ENCODE measurements around the gene SBK1.
"Not testable (repeated sequence)": the region's sequence is repeated elsewhere in the genome, so short reads cannot be mapped to it uniquely, and the experiment has no call there.

Gene SBK1

DNA sequence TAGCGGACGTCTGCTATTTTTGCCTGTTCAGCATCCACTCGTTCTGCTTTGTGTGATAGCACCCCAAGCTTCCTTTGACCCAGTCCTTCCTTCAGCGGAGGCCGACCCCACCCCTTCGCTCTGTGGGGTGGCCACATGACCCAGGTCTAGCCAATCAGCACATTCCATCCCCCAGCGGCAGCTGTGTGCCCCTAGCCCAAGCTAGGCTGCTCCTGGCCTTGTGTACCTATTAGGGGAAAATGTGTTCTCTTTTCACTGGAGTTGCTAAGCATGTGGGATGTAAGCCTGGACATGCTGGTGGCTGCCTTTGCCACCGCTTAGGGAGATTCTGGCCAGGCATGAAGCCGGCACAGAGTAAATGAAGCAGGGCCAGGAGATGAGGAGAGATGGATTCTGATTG lies 37.9 kb downstream of the SBK1 start:
- not testable (repeated sequence) for DNase-seq (ENCODE audit: extremely low read depth in 1 of 2, low read depth in 1 of 2)

DNA sequence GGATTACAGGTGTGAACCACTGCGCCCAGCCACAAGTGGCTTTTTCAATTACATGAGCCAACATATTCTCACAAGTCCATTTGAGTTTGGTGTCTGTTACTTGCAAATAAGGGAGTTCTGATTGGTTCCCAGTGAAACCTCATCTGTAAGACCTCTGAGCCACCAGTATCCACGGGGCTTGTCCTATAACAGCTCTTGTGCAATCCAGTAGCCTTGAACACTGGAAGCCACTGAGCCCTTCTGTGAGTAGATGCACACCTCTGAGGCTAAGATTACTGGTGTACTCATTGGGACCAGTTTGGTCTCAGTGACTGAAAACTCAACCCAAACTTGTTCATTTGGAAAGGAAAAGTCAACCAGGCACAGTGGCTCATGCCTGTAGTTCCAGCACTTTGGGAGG lies 38.7 kb downstream of the SBK1 start:
- DNase-seq (ENCODE audit: extremely low read depth in 1 of 2, low read depth in 1 of 2) = not testable (repeated sequence)

DNA sequence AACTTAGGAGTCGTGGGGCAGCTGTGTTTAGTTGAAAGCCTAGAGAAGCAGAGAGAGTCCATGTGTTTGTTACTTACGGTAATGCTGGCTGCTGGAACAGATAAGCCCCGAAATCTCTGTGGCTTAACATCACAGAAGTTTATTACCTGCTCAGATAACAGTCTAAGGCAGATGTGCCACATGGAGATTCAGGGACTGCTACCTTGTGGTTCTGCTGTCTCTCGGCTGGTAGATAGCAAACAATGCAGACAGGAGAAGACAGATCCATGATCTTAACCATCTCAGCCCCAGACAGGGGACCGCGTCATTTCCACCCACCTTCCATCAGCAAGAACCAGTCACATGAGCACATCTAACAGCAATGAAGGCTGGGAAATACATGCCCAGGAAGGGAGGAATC lies 40.3 kb downstream of the SBK1 start:
- DNase-seq (ENCODE audit: extremely low read depth in 1 of 2, low read depth in 1 of 2) = not testable (repeated sequence)

DNA sequence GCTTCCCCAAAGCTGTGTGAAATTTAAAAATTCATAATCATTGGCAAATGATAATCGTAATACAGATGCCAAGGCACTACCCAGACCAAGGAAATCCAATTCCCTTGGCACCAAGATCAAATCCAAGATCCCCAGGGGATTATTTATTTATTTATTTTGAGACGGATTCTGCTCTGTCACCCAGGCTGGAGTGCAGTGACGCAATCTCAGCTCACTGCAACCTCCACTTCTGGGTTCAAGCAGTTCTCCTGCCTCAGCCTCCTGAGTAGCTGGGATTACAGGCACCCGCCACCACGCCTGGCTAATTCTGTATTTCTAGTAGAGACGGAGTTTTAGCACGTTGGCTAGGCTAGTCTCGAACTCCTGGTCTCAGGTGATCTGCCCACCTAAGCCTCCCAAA lies 43.4 kb downstream of the SBK1 start:
- not testable (repeated sequence) for DNase-seq (ENCODE audit: extremely low read depth in 1 of 2, low read depth in 1 of 2)

DNA sequence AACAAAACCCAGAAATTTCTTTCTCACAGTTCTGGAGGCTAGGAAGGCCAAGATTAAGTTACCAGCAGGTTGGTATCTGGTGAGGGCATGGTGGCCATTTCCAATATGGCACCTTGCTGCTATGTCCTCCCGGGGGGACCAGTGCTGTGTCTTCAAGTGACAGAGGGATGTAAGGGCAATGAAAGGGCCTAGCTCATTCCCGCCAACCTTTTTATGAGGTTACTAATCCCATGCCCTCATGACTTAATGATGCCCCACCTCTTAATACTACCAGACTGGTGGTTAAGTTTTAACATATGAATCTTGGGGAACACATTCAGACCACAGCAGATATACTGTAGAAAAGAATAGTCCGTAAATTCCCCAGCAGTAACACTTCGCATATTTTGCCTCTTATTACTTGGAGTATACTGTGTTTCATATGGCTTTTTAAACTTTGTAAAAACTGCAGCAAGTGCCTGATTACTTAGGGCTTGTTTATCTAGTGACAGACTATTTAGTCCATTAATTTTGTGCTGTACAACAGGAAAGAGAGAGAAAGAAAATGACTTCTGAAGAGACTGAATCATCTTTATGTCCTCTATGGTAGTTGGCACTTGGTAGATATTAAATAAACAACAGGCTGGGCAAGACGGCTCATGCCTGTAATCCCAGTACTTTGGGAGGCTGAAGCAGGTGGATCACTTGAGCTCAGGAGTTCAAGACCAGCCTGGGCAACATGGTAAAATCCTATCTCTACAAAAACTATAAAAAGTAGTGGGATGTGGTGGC lies 44.8 kb downstream of the SBK1 start:
- not testable (repeated sequence) for DNase-seq (ENCODE audit: extremely low read depth in 1 of 2, low read depth in 1 of 2)

DNA sequence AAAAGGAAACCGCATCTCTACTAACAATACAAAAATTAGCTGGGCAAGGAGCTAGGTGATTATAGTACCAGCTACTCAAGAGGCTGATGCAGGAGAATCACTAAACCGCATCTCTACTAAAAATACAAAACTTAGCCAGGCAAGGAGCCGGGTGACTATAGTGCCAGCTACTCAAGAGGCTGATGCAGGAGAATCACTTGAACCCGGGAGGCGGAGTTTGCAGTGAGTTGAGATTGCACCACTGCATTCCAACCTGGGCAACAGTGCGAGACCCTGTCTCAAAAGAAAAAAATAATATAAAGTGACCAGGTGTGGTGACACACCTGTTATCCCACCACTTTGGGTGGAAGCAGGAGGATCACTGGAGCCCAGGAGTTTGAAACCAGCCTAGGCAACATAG lies 45.9 kb downstream of the SBK1 start:
- DNase-seq (ENCODE audit: extremely low read depth in 1 of 2, low read depth in 1 of 2) = not testable (repeated sequence)

DNA sequence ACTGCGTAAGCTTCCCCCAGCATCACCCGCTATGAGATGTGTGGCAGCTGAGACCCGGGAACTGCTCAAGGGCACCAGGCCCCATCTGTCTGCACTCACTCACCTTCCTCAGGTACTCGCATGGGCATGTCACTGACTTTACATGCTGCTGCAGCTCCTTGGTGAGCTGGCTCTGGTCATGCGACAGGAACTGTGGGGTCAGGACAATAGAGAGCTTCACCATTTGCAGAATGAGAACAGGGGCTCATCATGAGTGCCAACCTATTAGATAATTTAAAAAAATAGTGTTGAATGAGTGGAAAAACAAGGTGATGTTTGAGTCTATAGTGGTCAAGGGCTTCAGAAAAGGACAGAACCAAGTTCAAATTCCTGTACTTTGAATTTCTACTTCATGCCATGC lies 70.3 kb downstream of the SBK1 start:
- DNase-seq (ENCODE audit: extremely low read depth in 1 of 2, low read depth in 1 of 2) = not testable (repeated sequence)

DNA sequence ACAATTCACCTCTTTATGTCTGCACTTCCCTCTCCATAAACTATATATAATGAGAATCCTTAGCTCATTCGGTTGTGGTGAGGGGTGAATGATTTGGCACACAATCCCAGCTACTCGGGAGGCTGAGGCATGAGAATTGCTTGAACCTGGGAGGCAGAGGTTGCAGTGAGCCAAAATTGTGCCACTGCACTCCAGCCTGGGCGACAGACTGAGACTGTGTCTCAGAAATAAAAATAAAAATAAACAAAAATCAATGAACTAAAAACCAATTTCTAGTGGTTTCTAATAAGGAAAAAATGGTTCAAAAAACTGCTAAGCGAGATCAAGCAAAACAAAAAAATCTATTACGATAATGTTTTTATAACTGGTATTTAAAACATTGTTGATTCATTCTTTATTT lies 71.1 kb downstream of the SBK1 start, which contains the start of gene NPIPB6:
Gene NPIPB6 (minus strand): TSS at position 101 of the 400 bp plus-strand sequence. CDS start 686 bp downstream, outside the sequence.
- DNase-seq (ENCODE audit: extremely low read depth in 1 of 2, low read depth in 1 of 2) = not testable (repeated sequence)

DNA sequence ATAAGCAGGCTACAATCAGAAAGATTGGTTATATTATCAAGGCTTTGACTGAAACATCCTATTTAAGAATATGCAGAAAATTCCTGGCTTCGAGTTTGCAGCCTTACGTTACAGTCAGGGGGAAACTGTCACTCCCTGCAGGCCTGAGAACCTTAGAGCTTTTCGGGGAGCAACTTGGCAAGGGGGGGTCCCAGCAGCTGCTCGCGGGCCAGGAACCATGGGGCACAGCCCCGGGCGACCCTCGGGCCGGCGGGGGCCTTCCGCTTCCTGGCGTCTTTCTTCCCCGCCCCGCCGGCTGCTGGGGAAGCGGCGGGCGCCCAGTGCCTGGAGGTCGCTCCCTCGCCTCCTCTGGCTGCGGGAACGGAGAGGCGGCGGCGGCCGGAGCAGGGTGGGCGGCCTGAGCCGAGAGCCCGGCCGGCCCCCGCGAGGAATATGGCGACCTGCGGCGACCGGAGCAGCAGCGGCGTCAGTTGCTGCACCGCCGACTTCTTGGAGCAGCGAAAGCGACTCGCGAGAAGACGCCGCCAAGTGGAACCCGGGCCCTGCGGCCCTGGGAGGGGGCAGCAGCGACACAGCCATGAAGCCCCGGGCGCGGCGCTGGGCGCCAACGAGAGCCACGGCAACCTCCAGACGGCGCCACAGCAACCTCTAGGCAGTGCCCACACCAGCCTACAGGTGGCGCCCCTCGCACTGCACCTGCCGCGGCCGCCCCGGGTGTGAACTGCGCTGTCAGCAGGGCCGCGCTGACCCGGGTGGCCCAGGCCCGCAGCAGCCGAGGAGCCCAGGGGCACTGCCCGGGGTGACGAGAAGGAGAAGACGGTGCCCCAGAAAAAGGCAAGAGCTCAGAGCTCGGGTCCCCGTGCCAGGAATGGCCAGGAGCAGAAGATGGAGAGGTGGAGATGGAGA lies 72.2 kb downstream of the SBK1 start:
- DNase-seq (ENCODE audit: extremely low read depth in 1 of 2, low read depth in 1 of 2) = not testable (repeated sequence)

DNA sequence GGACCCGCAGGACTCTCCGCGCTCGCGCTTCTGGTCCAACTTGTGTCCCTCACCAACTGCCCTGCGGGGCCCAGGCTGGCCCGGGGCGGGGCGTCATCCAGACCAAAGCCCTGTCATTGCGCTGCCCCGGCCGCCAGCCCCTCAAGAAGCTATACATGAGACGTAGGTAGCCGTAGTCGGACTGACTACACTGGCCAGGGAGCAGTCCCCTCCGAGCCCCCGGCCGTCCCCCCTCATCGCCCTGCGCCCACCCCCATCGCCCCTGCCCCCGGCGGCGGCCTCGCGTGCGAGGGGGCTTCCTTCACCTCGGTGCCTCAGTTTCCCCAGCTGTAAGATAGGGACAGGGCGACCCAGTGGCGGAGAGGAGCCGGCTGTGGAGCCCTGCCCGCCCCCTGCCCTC lies 75.6 kb downstream of the SBK1 start:
- DNase-seq (ENCODE audit: extremely low read depth in 1 of 2, low read depth in 1 of 2) = not testable (repeated sequence)

Measured in stimulated activated CD8-positive, alpha-beta memory T cell treated with anti-CD3 and anti-CD28 coated beads, Interleukin-7, amount 100 ng/mL, for 48 hours (primary cell).